GM12878 (cell line): ENCODE results near the gene KIF6. TPM values are rescaled to one million over a fixed set of nuclear protein-coding genes. Genes with fewer than 3 reads are reported as not detected.

Experiments used
- ATAC-seq: fragments of 200-7000 bp; cut with Tn5 transposase; 3 replicates; pipeline ENCODE4 v1.9.1; 2020; ENCODE audit warnings: mild to moderate bottlenecking, moderate library complexity
- BruUV-seq: library from RNA; stranded (reverse); fragments of 400-500 nt; replicated peaks from 2 replicates; lab custom pipeline; 2021; lab: Mats Ljungman, UMichigan
- CTCF ChIA-PET: fragments of 300-600 bp; sonication (Branson Sonifier 250); formaldehyde crosslinking; extraction: SDS; loops from one replicate; lab custom pipeline; 2021; ENCODE audit warnings: inconsistent platforms; lab: Yijun Ruan, JAX
- POLR2A ChIA-PET: fragments of 350-600 bp; formaldehyde crosslinking; extraction: SDS; loops from one replicate; lab custom pipeline; 2021; ENCODE audit warnings: inconsistent platforms; lab: Charles Lee
- RAD21 ChIA-PET: fragments of 300-600 bp; sonication (Branson Sonifier 250); formaldehyde crosslinking; loops from one replicate; lab custom pipeline; 2023; ENCODE audit warnings: antibody characterized with exemption; ENCODE audit not compliant: unreplicated experiment; lab: Charles Lee
- SMC1A ChIA-PET: fragments of 300-600 bp; sonication (Branson Sonifier 250); formaldehyde crosslinking; loops from one replicate; lab custom pipeline; 2023; ENCODE audit not compliant: unreplicated experiment, uncharacterized antibody; lab: Charles Lee
- DNase-seq: peaks from one replicate; pipeline ENCODE4 v3.0.0-alpha.2; 2011; ENCODE audit warnings: low read depth, low spot score
- FAIRE-seq: peaks from 3 replicates; lab custom pipeline; 2011; peaks lifted over from hg19 to GRCh38; lab: Jason Lieb, UNC
- H2AFZ ChIP-seq: 2 replicates; pipeline ENCODE4 v1.6.0; 2011; ENCODE audit warnings: low read depth, low read length, control low read depth; ENCODE audit not compliant: control insufficient read depth
- H3K27ac ChIP-seq: 2 replicates; pipeline ENCODE4 v1.5.1; 2011; ENCODE audit warnings: control low read depth; ENCODE audit not compliant: control insufficient read depth, insufficient read depth
- H3K27me3 ChIP-seq, 2 experiments: replicated peaks in 1 of 2; 2 replicates each; pipeline versions ENCODE4 v1.6.0 to v1.6.1; 2011; ENCODE audit warnings: low read length in 1 of 2; ENCODE audit not compliant: control insufficient read depth in 2 of 2, insufficient read depth in 2 of 2
- H3K36me3 ChIP-seq, 2 experiments: 2 replicates each; pipeline ENCODE4 v1.5.1; 2011; ENCODE audit warnings: low read length in 1 of 2; ENCODE audit not compliant: control insufficient read depth in 2 of 2, insufficient read depth in 2 of 2
- H3K4me1 ChIP-seq: 2 replicates; pipeline ENCODE4 v1.6.1; 2011; ENCODE audit warnings: mild to moderate bottlenecking, low read length, moderate library complexity, mixed read lengths; ENCODE audit not compliant: control insufficient read depth, insufficient read depth
- H3K4me2 ChIP-seq: 2 replicates; pipeline ENCODE4 v1.6.0; 2011; ENCODE audit warnings: control low read depth; ENCODE audit not compliant: control insufficient read depth, insufficient read depth
- H3K4me3 ChIP-seq: fragments of 200-600 bp; sonication (generic); 2 replicates; pipeline ENCODE4 v1.5.1; 2016
- H3K79me2 ChIP-seq: 2 replicates; pipeline ENCODE4 v1.6.0; 2011; ENCODE audit warnings: low read length; ENCODE audit not compliant: control insufficient read depth, insufficient read depth
- H3K9ac ChIP-seq: 2 replicates; pipeline ENCODE4 v1.8.0; 2011; ENCODE audit warnings: low read length, control low read depth, mixed read lengths; ENCODE audit not compliant: control insufficient read depth, insufficient read depth
- H3K9me3 ChIP-seq: replicated peaks from 3 replicates; pipeline ENCODE4 v1.5.1; 2011; ENCODE audit warnings: mild to moderate bottlenecking, low read length; ENCODE audit not compliant: control insufficient read depth, insufficient read depth
- H4K20me1 ChIP-seq: 2 replicates; pipeline ENCODE4 v1.6.0; 2011; ENCODE audit not compliant: control insufficient read depth, insufficient read depth
- ASH2L ChIP-seq: fragments of 300-600, 200-600 bp; sonication (generic); IDR thresholded peaks from 2 replicates; pipeline ENCODE4 v1.6.1; 2017; ENCODE audit warnings: low read depth, mild to moderate bottlenecking, borderline replicate concordance
- NBN ChIP-seq: fragments of 450-650 bp; IDR thresholded peaks from 2 replicates; pipeline ENCODE4 v1.6.1; 2016
- SUPT20H ChIP-seq: IDR thresholded peaks from 2 replicates; pipeline ENCODE4 v1.6.1; 2011; ENCODE audit warnings: low read depth, mild to moderate bottlenecking, low read length, moderate library complexity, borderline replicate concordance; ENCODE audit not compliant: control insufficient read depth
- WGBS: methylation state at CpG from one replicate; pipeline ENCODE4 v1.1.6; 2016; ENCODE audit warnings: low lambda C conversion rate; ENCODE audit not compliant: insufficient replicate concordance, insufficient coverage; ENCODE audit errors: missing lambda C conversion rate; 5-methylcytosine and 5-hydroxymethylcytosine counted together
- in situ Hi-C: fragments of 300-500 bp; cut with MboI; formaldehyde crosslinking; loops from 9 replicates; pipeline ENCODE4 v1.14.3; 2018; ENCODE audit warnings: mixed read lengths
- intact Hi-C: fragments of 100-400 bp; cut with micrococcal nuclease; formaldehyde crosslinking; loops from one replicate; pipeline ENCODE4 v1.14.2; 2022; ENCODE audit not compliant: unreplicated experiment
- polyA plus RNA-seq, 11 experiments: library from polyadenylated mRNA; depleted of rRNA in 4 of 11; unstranded in 6 of 11; stranded (reverse) in 5 of 11; fragments of >200 nt; fragmentation: Nextera tagmentation in 4 of 11; fragmentation: Illumina TruSeq in 1 of 11; extraction: Ambion mirVana in 4 of 11; extraction: Trizol in 1 of 11; gene quantifications; 1 replicate in 1 of 11; 2 replicates in 10 of 11; pipeline versions ENCODE4 v1.2.1 to v1.2.3, GENCODE V29; 2011 to 2016; ENCODE audit warnings: inconsistent platforms in 2 of 11, missing spikeins in 2 of 11, low read depth in 1 of 11
- total RNA-seq, 4 experiments: library from RNA; depleted of rRNA in 3 of 4; stranded (reverse); fragments of >200 nt in 3 of 4; fragmentation: Illumina TruSeq in 1 of 4; extraction: Trizol in 1 of 4; gene quantifications; 2 replicates each; pipeline versions ENCODE4 v1.2.1 to v1.2.3, GENCODE V29; 2013 to 2021
- TF ChIP-seq, protein P1 (sequence below): fragments of 450-650 bp; IDR thresholded peaks from 2 replicates; pipeline ENCODE4 v1.6.1; 2017; ENCODE audit warnings: mild to moderate bottlenecking, low read depth, inconsistent platforms; ENCODE audit not compliant: poor library complexity, severe bottlenecking
- TF ChIP-seq, protein P2 (sequence below): fragments of 450-650 bp; IDR thresholded peaks from 2 replicates; pipeline ENCODE4 v1.6.1; 2018; ENCODE audit warnings: borderline replicate concordance, mild to moderate bottlenecking; ENCODE audit not compliant: partially characterized antibody
- TF ChIP-seq, protein P3 (sequence below): fragments of 150-350 bp; IDR thresholded peaks from 2 replicates; pipeline ENCODE4 v1.6.1; 2016; ENCODE audit warnings: low read depth, low read length
- TF ChIP-seq, protein P4 (sequence below): fragments of 450-650 bp; IDR thresholded peaks from 2 replicates; pipeline ENCODE4 v1.6.1; 2017; ENCODE audit warnings: low read depth, mild to moderate bottlenecking, moderate library complexity

The KIF6 gene
- total and polyA plus RNA-seq, 10 of the 15 experiments (the other 5 are each of a cell fraction or from before 2014, with no cell fraction given), result 0.09 to 1.0 (median 0.28) TPM

DNA sequence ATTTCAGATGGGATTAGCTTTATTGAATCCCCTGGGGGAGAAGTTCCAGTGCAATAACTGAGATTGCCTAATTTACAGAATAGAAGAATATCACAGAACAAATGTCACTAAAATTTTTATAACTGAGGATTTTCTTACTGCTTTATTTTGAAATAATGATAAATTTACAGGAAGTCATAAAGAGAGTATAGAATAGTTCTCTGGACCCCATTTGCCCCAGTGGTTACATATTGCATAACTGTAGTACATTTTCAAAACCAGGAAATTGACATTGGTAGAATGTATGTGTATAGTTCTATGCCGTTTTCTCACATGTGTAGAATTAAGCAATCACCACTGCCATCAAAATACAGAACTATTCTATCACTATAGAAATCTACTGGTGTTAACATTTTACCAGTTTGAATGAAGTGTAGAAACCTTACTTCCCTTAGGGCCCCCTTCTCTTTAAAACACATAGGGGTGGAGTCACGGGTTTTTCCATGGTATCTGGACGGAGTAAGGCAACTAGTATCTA is 18.3 kb downstream of the KIF6 start:
- no peak for FAIRE-seq
- Histone ChIP-seq H3K9ac (no peak overlapping the region), H4K20me1 (no peaks in the 10 kb centered on the region), H3K4me3 (no peak overlapping the region), H2AFZ (no peak overlapping the region), H3K9me3 (no peaks in the 10 kb centered on the region), H3K79me2 (no peaks in the 10 kb centered on the region), H3K4me1 (no peaks in the 10 kb centered on the region), H3K27ac (no peak overlapping the region), H3K36me3 (no peaks in the 10 kb centered on the region), H3K27me3 (no peaks in the 10 kb centered on the region), H3K4me2 (no peak overlapping the region)
- POLR2A ChIA-PET, result no interaction called here
- SMC1A ChIA-PET, result interaction anchor here (1.0 to 1.3 kb wide), 4 partner anchors 9 to 54 kb away, joined by 3 to 5 read pairs (median 4); no protein-coding TSS in a partner anchor
- RAD21 ChIA-PET, result no interaction called here
- no peak for DNase-seq
- intact Hi-C loops, result no loop called here
- no TSS peak for BruUV-seq
- ATAC-seq, result peak; percentile 37
- 18% methylated on average over 3 of the region's 3 CpGs for WGBS
- TF ChIP-seq, protein P1, sequence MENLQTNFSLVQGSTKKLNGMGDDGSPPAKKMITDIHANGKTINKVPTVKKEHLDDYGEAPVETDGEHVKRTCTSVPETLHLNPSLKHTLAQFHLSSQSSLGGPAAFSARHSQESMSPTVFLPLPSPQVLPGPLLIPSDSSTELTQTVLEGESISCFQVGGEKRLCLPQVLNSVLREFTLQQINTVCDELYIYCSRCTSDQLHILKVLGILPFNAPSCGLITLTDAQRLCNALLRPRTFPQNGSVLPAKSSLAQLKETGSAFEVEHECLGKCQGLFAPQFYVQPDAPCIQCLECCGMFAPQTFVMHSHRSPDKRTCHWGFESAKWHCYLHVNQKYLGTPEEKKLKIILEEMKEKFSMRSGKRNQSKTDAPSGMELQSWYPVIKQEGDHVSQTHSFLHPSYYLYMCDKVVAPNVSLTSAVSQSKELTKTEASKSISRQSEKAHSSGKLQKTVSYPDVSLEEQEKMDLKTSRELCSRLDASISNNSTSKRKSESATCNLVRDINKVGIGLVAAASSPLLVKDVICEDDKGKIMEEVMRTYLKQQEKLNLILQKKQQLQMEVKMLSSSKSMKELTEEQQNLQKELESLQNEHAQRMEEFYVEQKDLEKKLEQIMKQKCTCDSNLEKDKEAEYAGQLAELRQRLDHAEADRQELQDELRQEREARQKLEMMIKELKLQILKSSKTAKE, result no peak
- TF ChIP-seq, protein P2, sequence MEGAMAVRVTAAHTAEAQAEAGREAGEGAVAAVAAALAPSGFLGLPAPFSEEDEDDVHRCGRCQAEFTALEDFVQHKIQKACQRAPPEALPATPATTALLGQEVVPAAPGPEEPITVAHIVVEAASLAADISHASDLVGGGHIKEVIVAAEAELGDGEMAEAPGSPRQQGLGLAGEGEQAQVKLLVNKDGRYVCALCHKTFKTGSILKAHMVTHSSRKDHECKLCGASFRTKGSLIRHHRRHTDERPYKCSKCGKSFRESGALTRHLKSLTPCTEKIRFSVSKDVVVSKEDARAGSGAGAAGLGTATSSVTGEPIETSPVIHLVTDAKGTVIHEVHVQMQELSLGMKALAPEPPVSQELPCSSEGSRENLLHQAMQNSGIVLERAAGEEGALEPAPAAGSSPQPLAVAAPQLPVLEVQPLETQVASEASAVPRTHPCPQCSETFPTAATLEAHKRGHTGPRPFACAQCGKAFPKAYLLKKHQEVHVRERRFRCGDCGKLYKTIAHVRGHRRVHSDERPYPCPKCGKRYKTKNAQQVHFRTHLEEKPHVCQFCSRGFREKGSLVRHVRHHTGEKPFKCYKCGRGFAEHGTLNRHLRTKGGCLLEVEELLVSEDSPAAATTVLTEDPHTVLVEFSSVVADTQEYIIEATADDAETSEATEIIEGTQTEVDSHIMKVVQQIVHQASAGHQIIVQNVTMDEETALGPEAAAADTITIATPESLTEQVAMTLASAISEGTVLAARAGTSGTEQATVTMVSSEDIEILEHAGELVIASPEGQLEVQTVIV, result no peak
- TF ChIP-seq, protein P3, sequence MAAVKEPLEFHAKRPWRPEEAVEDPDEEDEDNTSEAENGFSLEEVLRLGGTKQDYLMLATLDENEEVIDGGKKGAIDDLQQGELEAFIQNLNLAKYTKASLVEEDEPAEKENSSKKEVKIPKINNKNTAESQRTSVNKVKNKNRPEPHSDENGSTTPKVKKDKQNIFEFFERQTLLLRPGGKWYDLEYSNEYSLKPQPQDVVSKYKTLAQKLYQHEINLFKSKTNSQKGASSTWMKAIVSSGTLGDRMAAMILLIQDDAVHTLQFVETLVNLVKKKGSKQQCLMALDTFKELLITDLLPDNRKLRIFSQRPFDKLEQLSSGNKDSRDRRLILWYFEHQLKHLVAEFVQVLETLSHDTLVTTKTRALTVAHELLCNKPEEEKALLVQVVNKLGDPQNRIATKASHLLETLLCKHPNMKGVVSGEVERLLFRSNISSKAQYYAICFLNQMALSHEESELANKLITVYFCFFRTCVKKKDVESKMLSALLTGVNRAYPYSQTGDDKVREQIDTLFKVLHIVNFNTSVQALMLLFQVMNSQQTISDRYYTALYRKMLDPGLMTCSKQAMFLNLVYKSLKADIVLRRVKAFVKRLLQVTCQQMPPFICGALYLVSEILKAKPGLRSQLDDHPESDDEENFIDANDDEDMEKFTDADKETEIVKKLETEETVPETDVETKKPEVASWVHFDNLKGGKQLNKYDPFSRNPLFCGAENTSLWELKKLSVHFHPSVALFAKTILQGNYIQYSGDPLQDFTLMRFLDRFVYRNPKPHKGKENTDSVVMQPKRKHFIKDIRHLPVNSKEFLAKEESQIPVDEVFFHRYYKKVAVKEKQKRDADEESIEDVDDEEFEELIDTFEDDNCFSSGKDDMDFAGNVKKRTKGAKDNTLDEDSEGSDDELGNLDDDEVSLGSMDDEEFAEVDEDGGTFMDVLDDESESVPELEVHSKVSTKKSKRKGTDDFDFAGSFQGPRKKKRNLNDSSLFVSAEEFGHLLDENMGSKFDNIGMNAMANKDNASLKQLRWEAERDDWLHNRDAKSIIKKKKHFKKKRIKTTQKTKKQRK, result no peak
- TF ChIP-seq SUPT20H (no peak), ASH2L (no peak), NBN (no peak)
- TF ChIP-seq, protein P4, sequence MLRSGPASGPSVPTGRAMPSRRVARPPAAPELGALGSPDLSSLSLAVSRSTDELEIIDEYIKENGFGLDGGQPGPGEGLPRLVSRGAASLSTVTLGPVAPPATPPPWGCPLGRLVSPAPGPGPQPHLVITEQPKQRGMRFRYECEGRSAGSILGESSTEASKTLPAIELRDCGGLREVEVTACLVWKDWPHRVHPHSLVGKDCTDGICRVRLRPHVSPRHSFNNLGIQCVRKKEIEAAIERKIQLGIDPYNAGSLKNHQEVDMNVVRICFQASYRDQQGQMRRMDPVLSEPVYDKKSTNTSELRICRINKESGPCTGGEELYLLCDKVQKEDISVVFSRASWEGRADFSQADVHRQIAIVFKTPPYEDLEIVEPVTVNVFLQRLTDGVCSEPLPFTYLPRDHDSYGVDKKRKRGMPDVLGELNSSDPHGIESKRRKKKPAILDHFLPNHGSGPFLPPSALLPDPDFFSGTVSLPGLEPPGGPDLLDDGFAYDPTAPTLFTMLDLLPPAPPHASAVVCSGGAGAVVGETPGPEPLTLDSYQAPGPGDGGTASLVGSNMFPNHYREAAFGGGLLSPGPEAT, result no peak
- CTCF ChIA-PET, result interaction anchor here (1.0 kb wide), 1 partner anchor 9 kb away, joined by 3 read pairs; no protein-coding TSS in a partner anchor
- in situ Hi-C loops, result no loop called here
